GM12801 (cell line): ENCODE results near the gene HSD17B3.

Experiments used
- CTCF ChIP-seq: IDR thresholded peaks from one replicate; pipeline ENCODE4 v1.5.1; 2011; ENCODE audit warnings: control low read depth; ENCODE audit not compliant: insufficient read length; ENCODE audit errors: extremely low read depth

The HSD17B3 gene

DNA sequence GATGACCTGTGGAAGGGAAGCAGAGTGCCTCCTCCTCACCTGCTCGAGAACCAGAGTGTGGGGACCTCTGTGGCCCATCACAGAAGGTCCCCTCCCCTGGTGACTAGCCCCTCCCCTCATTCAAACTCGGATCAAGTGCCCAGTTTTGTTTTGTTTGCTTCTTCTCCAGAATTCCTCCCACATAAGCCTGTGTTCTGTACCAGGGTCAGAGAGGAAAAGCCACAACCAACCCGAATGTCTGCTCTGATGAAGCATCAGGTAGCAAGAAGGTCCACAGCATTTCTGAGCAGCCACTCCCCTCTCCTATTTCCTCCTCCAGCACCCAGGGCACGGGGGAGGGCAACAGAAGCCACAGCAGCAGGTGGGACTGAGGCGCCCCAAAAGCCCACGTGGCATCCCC, 58.2 kb downstream of the HSD17B3 start:
- no peak for TF ChIP-seq CTCF

- no peak for TF ChIP-seq CTCF
Measured at GRCh38 chr9:96242811-96243210, 59.2 kb downstream of the HSD17B3 start.

- no peak for TF ChIP-seq CTCF
Measured at GRCh38 chr9:96241391-96241809, 60.6 kb downstream of the HSD17B3 start.

- no peak for TF ChIP-seq CTCF
Measured at GRCh38 chr9:96236854-96237550, 65.0 kb downstream of the HSD17B3 start.

- TF ChIP-seq CTCF = no peak
Measured at GRCh38 chr9:96232539-96233241, 69.3 kb downstream of the HSD17B3 start.

DNA sequence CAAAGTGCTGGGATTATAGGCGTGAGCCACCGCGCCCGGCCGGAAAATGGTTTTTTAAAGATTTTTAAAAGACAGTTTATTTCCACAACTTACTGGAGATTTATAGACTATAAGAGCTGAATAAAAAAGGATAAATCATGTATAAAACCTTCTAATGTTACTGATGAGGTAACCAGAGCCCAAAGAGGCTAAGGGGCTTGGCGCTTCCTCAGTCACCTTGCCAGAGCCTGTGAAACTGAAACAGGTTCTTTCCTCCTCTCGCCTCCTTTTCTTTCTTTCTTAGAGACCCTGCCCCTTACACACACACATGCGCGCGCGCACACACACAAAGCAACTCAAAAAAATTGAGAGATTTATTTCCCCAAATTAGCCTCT, 69.8 kb downstream of the HSD17B3 start:
- no peak for TF ChIP-seq CTCF

DNA sequence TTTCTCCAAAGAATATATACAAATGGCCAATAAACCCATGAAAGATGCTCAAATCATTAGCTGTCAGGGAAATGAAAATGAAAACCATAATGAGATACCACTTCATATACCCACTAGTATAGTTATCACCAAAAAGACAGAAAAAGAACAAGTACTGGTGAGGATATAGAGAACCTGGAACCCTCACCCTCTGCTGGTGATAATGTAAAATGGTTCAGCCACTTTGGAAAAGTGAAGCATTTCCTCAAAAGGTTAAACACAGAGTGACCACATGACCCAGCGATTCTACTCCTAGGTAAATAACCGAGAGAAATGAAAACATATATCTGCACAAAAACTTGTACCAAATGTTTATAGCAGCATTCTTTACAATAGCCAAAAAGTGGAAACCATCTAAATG, 72.0 kb downstream of the HSD17B3 start:
- no peak for TF ChIP-seq CTCF
